Adrenal gland (tissue), 5 donors: Measurements from ENCODE around the gene SAAL1.
A peak's percentile ranks its signal among the peaks of the same experiment; 100 is the strongest.

Experiments
- CTCF ChIP-seq, 6 experiments: fragments of 450-650 bp in 4 of 6; fragments of 200-600 bp in 2 of 6; sonication (generic) in 1 of 6; IDR thresholded peaks; 1 replicate in 5 of 6; 2 replicates in 1 of 6; pipeline versions ENCODE4 v1.5.1 to v1.8.0; 2016 to 2021; ENCODE audit warnings: antibody characterized with exemption in 6 of 6, mild to moderate bottlenecking in 2 of 6, moderate library complexity in 1 of 6
- POLR2A ChIP-seq, 2 donors: fragments of 450-650 bp; IDR thresholded peaks; one replicate each; pipeline ENCODE4 v1.6.1; 2017; ENCODE audit warnings: antibody characterized with exemption in 2 of 2, mild to moderate bottlenecking in 2 of 2, moderate library complexity in 1 of 2
- donor health status: DM: no; HTN: no; CAD: no.

- TF ChIP-seq CTCF (IDR thresholded peaks at IDR 0.05) (peak; percentile 74 to 92 (median 84)), POLR2A (IDR thresholded peaks at IDR 0.05) (no peak)
These were observed 9.7 kb upstream of the SAAL1 start for GRCh38 chr11:18115360-18116127.
